ENCODE measurements around the gene ARL13A.
"Not testable (repeated sequence)": the region's sequence is repeated elsewhere in the genome, so short reads cannot be mapped to it uniquely, and the experiment has no call there.

Gene ARL13A

DNA sequence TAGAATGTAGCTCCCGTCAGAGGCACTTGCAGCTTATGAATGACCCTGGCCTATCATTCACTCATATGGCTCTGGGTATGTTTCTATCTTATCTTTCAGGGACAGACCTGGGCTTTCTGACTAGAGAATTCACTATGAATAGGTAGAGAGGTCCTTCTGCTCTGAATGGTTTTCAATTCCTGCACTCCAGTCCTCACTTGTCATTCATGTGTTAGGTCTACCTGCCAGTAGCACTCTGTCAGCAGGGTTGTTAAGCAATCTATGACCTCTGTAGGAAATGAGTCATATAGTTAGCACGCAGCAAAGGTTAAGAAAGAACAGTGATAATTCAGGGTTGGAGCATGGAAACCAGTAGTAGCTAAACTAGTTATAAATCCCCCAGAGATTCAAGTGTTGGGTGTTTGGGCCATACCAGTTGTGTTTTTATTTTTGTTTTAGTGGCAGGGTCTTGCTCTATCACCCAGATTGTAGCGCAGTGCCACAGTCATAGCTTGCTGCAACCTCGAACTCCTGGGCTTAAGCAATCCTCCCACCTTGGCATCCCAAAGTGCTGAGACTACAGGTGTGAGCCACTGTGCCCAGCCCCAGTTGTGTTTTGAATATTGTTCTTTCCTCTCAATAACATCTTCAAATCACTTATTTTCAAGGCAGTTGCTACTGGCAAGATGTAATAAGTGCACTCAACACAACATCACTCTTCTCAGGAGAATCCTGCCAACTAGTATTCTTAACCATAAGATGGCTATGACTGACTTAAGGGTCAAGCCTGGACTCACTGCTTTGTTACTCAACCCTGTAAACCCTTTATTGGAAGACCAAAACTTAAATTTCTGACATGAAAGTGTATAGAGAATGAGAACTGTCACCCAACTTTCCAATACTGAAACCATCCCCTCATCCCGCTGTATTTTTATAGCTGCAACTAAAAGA is 25.1 kb downstream of the ARL13A start:
- no peak for DNase-seq

DNA sequence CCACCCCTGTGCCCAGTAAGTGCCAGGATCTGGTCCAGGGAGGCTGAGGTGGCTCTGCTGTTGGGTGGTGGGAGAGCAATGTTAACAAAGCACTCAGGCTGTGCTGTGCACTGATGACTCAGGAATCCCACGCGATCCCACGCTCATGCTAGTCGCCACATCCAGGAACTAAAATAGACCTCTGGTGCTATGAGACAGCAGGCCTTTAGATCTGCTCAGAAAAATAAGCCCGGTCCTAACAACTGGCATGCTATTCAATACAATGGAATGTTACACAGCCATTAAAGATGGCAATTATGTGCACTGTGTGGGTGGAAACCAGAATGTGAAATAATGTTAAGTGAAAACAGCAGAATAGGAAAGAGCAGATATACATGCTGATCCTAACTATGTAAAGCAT is 26.0 kb downstream of the ARL13A start:
- no peak for DNase-seq

DNA sequence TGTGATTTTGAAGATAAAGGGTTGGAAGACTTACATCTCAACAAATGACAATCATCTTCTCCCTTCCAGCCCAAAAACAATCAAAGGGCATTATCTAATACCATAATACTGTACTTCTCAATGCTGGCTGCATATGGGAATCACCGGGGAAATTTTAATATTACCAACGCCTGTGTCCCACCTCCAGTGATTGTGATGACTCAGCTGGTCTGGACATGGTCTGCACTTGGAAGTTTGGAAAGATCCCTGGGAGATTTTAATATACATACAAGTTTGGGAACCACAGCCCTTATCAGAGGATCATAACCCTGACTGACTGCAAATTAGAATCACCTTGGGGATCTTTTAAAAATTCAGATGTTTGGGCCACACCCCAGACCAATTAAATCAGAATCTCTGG is 29.9 kb downstream of the ARL13A start:
- DNase-seq: no peak

DNA sequence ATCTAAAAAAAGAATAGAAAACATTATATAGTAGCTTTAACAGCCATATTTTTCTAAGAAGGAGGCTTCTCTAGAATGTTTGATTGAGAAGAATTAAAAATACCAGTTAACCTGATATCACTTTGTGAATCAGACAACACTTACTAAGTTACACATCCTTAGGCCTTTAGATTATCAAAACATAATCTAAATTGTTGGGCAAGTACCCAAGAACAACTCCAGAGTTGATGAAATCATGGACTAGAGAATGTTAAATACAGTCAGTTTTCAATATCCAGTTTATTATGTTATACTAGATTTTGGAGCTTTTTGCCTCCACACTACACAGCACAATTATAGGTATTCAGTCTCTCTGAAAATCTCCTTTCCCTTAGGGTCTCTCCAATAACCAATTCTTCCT is 39.6 kb downstream of the ARL13A start:
- DNase-seq: no peak

DNA sequence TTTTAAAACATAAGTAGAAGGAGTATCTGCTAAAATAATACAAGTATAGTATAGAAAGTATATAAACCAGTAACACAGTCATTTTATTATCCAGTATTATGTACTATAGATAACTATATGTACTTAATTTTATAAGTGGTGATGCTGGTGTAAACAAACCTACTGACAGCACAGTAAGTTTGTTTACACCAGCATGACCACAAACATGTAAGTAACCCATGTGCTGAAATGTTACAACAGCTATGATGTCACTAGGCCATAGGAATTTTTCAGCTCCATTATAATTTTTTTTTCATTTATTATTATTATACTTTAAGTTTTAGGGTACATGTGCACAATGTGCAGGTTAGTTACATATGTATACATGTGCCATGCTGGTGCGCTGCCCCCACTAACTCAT is 42.5 kb downstream of the ARL13A start:
- not testable (repeated sequence) for DNase-seq

DNA sequence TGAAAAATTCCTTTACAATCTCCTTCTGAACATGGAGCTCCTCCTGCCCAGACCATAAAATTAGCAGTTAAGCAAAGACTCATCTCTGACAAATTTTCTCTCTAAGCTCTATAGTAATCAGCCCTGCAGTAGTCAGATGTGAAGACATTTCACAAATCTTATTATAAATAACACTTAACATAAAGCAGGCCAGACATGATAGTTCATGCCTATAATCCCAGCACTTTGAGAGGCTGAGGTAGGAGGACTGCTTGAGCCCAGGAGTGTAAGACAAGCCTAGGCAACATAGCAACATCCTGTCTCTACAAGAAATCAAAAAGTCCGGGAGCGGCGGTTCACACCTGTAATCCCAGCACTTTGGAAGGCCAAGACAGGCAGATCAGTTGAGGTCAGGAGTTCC is 52.5 kb downstream of the ARL13A start:
- no peak for DNase-seq

DNA sequence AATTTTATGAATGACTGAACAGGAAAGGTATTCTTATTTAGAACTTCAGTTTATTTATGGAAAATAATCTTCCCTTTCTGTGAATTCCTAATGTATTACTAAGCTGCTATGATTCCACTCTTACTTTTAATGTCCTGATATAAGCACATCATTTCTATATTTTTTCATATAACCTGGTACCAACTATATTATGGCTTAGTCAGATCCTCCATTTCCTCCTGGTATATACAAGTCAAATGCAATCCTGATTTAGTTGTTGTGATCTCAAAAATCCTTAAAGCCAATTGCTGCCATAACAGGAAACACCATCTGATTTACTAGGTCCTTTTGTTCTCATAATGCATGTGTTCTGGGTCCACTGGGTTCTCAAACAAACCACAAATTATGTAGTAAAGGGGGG is 55.6 kb downstream of the ARL13A start:
- no peak for DNase-seq

DNA sequence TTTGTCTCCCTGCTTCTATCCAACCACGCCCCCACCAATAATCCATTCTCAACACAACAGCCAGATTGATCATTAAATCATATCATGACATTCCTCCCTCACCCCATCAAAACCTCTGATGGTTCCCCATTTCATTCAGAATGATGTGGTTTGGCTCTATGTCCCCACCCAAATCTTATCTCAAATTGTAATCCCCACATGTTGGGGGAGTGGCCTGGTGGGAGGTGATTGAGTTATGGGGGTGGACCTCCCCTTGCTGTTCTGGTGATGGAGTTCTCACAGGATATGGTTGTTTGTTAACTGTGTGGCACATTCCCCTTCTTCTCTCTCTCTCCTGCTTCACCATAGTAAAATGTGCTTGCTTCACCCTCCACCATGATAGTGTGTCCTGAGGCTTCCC is 59.1 kb downstream of the ARL13A start:
- DNase-seq: no peak

DNA sequence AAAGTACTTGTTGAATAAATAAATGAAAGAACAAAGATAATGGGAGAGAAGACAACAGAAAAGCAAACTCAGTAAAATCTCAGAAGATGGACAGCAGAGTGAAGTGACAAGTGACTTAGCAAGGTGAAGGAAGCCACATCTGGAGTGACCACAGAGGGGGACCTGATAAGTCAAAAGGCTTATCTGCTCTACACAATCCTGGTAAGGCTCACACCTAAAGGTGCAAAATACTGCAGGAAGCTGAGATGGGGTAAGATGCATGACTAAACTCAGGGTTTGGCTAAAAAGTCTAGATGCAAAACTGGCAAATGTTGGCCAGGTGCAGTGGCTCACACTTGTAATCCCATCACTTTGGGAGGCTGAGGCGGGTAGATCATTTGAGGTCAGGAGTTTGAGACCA is 60.2 kb downstream of the ARL13A start:
- DNase-seq: no peak

DNA sequence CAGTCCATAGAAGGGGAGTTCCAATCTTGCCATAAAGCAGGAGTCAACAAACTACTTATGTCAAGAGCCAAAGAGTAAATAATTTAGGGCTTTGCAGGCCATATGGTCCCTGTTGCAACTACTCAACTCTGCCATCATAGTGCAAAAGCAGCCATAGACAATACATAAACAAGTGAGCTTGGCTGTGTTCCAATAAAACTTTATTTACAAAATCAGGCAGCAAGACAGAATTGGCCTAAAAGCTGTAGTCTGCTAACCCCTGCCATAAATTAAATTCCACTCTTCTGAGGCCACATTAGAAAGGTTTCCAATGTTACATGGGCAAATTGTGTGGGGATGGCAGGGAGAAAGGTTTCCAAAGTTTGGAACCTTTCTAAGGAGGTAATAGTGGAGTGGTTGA is 67.7 kb downstream of the ARL13A start:
- no peak for DNase-seq

DNA sequence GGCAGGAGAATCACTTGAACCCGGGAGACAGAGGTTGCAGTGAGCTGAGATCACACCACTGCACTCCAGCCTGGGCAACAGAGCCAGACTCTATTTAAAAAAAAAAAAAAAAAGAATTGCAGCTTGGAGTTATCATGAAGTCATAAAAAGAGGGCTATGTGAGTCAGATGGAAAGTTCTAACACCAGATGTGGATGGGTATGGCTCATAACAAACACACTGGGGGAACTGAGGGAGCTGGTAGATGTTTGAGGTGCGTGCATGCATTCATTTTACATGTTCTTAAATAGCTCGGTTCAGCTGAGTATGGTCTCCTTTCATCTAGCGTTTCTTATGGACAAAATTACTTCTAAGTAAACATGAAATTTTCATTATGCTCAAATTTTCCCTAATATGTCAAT is 70.7 kb downstream of the ARL13A start:
- DNase-seq: no peak
